SIG-M5 treated with dmso at 0.1 percent for 504 hours (cell line): ENCODE results near the gene CFAP97.
"Not testable (repeated sequence)": the region's sequence is repeated elsewhere in the genome, so short reads cannot be mapped to it uniquely, and the experiment has no call there.

Source experiments
- DNase-seq: peaks from one replicate; lab custom pipeline; 2025; ENCODE audit not compliant: unreplicated experiment; lab: John Stamatoyannopoulos, UW

The CFAP97 gene

DNA sequence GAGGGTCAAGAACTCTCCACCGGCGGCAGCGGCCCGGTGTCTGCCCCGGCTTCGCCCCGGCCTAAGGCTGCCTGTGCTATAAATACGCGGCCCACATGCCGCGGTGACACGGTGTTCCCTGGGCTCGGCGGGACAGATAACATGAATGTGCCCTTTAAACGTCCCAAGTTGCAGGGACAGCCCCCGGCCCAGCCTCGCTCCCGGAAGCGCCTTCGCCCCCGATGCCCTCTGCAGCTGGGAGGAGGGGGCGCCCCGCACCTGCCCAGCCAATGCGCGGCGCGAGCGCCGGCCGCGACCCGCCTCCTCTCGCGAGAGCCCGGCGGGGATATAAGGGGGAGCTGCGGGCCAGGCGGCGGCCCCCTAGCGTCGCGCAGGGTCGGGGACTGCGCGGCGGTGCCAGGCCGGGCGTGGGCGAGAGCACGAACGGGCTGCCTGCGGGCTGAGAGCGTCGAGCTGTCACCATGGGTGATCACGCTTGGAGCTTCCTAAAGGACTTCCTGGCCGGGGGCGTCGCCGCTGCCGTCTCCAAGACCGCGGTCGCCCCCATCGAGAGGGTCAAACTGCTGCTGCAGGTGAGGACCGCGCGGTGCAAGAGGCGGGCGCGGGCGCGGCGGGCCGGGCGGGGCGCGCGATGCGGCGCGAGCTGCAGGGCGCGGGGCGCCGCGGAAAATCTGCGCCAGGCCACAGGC lies 60.7 kb downstream of the CFAP97 start, which contains the start of gene SLC25A4:
Gene SLC25A4 (plus strand): TSS at position 355 of the 689 bp plus-strand sequence. CDS start 107 bp downstream, at position 462.
- peak; percentile 43 for DNase-seq

DNA sequence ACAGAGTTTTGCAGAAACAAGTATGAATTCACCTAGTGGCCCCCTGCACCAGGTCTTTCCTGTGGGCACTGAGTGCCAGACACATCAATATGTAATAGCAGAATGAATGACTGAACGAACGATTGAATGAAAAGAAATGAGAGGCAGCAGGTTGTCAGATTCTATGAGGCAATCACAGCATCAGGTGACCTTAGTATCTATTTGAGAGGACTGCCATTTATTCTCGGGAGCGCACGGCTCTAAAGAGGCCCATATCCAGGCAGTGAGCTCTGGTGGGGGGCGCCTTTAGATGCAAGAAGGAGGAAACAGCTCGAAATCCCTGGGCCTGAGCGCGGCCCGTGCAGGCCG lies 61.3 kb downstream of the CFAP97 start:
- no peak for DNase-seq

DNA sequence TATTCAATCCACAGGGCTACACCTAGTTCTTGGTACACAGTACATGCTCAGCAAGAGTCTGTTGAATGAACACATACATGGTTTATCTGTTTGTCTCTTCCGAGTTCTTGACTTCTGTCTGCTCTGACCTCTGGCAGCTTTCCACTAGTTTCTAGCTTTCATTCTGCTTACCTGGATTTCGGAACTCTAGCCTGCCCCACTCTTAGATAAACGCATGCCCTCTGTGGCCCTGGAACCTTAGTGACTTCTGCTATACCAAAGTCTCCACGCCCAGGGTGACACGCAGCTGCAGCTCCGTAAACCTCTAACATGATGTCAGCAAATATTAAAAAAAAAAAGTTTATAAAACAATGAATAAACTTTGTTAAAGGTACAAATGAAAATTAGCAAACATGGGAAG lies 62.0 kb downstream of the CFAP97 start:
- no peak for DNase-seq

DNA sequence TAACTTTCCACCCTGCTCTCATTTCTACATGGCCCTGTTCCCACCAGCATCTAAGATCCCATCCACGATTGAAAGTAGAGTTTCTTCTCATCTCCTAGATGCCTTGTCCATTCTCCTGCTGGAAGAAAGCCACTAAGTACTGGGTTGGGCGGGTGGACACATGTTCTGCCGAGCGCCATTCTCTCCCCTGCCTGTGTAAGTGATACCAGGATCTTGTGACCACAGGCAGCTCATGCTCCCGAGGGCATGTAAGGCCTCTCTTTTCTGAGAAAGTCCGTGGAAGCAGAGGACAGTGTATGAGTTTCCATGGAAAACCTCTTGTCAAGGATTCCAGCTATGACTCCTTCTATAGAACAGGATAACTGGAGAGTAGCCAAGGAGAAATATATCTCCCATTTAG lies 64.1 kb downstream of the CFAP97 start:
- DNase-seq = no peak

DNA sequence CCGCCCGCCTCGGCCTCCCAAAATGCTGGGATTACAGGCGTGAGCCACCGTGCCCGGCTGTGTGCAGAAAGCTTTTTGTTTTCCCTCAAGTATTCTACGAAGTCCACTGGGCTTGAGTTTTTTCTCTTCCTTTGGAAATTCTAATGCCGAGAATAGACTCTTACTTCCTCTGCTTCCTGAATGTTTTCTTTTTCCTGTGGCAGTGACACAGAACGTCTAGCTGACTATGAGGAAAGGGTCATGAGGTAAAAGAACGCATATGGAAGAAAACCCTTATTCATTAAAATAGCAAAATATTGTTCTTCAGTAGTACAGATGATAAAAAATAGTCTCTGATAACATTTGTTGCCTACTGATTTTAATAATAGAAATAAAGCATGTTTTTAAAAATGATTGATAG lies 65.6 kb downstream of the CFAP97 start:
- no peak for DNase-seq

DNA sequence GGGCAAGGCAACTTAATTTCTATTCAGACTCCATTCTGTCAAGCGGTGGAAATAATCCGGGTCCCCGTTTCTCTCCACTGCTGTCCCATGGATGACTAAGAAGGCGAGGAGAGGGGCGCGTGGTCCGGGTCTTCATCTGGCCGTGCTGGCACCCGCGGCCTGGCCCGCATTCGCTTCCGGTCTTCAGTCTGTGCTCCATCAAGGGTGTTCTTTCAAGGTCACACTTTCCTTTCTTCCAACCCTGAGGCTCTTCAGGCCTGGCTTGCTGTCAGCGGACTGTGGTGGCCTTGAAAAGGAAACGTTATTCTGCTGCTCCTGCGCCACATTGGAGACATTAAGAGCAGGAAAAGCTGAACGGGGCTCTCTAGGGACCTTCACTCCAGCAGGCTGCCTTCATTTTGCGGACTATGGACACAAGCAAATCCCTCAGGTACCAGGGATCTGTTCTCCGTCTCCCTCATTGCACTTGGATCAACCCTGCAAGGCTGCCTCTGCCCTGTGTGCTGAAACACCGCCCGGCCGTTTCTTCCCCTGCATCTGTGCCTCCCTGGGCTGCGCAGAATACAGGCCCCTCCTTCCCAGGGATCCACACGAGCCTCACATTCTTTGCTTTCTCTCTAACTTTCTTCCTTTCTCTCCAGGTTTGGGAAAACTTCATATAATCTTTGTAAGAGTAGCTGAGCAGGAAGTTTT lies 66.4 kb downstream of the CFAP97 start:
- DNase-seq = no peak

DNA sequence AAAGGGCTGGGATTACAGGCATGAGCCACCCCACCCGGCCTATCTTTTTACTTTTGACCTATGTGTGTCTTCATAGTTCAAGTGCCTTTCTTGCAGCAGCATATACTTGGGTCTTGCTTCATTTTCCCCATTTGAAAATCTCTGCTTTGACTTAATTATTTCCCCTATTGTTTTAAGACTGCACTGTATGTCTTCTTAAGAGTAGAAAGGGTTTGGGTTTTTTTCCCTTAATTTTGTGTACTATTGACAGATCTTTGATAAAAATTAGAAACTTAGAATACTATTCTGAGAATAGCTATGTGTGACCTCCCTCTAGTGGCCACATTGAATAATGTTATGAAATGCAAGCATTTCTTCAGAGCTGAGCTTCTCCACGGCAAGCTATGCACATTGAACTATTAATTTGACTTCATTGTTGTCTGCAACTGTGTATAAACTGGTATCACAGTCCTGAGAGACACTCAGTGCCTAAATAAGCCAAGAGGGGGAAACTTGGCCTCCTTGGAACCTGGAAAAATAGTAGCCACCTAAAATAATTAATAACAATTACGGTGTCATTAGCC lies 69.4 kb downstream of the CFAP97 start:
- peak; percentile 37 for DNase-seq

DNA sequence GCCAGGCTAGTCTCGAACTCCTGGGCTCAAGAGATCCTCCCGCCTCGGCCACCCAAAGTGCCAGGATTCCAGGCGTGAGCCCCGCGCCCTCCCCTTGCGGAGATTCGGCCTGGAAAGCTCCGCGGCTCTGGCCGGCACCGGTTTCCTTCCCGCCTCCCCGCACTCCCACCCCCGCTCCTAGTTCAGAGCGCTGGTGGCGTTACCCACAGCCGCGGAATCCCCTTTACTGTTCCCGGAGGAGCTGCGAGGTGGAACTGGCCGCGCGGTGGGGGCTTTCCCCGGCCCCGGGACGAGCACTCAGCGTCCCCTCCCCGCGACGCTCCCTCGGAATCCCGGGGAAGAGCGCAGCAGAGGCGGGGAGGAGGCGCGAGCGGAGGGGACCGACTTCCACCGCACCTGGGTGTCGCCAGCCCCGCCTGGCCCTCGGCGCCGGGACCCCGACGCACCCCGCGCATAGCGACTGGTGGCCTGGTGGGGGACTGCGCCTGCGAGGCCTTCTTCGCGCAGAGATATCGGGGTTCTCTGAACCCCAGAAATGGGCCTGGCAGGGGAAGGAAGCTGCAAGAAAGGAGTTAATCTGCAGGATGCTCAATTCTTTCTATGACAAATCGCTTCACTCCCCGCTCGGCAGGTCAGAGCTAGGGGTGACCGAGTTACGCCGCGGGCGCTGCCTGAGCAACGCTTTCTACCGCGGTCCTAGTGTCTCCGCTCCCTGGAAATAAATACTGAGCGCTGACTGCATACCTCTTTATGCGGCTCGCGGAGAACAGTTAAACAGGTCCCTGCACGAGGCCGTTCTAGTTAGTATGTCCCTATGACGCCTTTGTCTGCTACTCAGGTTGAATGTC lies 75.3 kb downstream of the CFAP97 start:
- DNase-seq = no peak

DNA sequence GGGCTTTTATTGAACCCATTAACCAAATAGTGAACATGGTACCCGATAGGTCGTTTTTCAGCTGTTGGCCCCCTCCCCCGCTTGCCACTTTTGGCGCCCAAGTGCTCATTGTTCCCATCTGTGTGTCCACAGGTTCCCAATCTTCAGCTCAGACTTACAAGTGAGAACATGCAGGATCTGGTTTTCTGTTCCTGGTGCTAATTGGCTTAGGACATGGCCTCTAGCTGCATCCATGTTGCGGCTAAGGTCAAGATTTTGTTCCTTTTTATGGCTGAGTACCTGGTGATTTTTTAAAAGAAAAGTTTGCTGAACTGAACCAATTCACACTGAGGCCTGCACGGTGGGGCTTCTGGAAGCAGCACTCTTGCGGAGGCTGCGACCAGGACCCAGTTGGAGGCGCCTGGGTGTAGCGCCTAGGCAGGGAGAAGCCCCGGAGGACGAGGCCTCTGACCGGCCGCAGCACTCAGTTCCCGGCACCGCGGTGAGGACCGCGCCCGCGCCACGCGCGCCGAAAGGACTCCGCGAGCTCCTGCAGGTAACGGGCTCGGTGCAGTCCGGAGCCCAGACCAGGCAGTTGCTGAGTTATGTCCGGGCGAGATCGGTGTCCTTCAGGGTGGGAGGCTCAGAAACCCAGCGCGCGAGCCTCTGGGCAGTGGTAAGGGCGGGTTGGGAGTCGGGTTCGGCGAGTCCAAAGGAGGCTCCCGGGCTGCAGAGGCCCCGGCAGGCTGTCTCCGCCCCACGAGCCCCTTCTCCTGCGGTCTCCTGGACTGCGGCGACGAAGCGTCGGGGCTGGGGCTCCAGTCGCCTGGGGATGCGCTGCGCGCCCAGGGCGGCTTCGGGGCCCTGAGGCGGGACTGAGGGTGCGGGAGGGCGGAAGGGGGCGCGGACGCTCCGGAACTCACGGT lies 76.5 kb downstream of the CFAP97 start:
- no peak for DNase-seq

DNA sequence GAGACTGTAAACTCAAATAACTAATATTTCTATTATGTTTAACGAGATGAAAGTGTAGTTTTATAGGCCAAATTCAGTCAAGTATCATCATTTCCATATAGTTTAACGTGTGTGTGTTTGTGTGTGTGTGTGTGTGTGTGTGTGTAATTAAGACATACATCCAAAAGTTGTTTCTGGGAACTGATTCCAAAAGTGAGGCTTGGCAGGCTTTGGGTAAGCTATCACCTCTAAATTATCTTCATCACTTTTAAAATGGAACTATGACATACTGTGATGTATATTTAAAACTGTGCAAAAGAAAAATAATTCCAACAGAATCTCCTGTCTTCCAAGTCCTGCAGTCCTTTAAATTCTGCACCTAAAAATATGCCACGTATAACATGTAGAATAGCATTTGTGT lies 79.8 kb downstream of the CFAP97 start:
- no peak for DNase-seq

DNA sequence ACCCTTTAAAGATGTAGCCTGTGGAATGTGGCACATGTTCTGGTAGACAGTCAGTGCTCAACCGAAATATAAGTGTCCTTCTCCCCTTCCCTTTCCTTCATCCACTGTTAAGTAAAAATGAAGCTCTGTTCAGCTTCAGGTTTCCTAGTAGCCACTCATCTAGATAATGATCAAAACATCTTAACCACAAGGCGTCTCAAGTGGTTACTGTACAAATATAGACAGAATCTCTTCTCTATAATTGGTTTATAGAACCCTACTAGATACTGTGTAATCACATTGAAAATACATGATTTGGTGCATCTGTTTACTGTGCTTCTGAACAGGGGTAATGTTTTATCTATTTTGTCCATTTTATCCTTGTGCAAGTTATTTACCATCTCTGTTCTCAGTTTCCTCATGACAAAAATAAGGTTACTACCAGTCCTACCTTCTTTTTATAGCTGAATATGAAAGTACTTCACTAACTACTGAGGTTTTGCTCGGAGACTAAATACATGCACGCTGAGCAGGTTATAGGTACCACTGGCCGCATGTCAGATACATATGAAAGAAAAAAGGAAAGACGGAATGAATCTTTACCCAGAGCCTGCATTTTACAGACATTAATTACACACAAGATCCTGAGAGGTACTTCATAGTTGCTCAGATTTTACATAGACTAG lies 81.0 kb downstream of the CFAP97 start:
- no peak for DNase-seq

DNA sequence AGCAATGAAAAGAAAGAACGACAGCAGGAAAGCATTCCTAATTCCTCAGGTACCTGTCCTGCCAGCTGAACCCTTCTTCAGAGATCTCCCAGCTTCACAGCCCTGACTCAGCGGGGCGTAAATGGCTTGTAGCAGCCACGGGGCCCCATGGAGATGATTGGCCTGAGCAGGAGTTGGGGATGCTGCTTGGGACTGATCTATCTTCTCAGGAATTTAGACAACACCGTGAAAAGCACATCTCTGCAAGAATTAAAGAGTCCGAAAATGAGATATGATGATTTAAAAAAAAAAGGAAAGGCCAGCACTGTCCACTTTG lies 83.2 kb downstream of the CFAP97 start:
- no peak for DNase-seq

DNA sequence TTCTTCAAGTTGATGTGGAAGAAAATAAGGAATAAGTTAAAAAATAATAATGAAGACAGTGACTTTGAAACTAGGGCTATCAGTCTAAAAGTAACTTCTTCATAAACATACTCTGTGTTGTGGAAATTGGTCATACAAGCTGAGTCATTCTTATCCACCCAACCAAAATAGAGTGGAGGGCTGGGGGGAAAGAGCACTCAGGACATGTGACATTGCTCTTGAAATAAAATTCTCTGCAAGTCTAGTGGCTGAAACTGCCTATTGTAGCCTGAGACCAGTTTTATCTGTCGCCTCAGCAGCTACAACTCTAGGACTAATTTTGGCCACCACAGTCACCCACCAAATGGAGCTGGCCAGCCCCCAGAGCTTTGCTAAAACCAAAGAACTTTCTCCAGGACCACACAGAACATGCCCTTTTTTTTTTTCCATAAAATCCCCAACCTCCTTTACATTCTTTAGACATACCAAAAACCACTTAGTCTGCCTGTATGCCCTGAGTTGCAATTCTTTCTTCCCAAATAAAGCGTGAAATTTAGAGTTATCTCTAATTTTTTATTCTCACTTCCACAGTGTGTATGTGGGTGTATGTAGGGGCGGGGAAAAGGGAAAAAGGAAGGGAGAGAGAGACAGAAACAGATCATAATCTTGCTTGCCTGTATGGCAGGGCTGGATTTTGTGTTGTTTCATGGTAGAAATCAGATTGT lies 83.7 kb downstream of the CFAP97 start:
- no peak for DNase-seq

DNA sequence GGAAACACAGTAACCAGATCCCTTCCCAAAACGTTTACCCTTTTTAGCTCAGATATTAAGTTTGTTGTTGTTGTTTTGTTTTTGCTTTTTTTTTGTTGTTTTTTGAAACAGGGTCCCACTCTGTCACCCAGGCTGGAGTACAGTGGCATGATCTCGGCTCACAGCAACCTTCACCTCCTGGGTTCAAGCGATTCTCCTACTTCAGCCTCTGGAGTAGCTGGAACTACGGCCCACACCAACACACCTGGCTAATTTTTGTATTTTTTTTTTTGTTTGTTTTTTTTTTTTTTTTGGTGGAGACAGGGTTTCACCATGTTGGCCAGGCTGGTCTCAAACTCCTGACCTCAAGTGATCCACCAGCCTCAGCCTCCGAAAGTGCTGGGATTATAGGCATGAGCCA lies 84.3 kb downstream of the CFAP97 start:
- DNase-seq = not testable (repeated sequence)

DNA sequence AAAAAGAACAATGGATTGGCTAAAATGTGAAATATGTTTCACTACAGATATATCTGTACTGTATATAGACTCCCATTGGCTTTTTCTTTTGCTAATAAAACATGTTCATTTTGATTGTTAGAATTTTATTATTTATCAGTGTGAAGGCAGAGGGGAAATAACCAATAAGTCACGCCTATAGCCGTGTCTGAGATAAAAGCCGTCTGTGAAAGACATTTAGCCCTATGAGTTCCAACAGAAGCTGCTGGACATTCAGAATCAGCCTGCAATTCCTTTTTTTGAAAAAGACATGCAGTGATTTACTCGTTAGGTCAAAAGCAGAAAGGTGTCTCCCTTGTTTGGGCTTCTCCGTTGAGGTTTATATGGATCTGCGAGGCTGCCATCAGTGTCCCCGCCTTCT lies 84.9 kb downstream of the CFAP97 start:
- DNase-seq = no peak

DNA sequence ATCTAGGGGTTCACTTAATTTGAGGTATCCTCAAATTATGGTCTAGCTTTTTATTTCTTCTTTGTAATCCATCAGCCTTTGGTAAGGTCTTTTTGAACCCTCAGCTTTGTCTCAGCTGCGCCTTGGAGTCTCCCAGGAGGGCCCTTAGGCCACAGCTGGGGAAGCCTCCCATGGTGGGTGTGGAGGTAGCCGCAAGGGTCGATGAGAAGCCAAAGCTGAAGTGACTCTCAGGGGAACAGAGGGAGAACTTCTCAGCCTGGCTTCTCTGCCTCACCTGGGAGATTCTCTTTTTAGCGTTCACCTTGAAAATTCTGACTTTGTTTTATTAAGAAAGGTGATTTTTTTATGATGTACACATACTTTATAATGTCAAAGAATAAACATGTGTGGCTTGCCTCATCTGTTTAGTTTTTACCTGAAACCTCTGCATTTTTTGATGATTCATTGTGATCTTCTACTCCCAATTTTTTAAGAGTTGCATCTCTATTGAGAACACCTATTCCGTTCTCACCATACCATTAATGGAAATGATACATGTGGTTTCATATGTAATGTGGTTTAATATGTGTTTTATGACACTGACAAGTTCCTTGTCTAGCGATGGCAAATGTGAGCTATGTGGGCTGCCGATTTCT lies 86.4 kb downstream of the CFAP97 start:
- no peak for DNase-seq

DNA sequence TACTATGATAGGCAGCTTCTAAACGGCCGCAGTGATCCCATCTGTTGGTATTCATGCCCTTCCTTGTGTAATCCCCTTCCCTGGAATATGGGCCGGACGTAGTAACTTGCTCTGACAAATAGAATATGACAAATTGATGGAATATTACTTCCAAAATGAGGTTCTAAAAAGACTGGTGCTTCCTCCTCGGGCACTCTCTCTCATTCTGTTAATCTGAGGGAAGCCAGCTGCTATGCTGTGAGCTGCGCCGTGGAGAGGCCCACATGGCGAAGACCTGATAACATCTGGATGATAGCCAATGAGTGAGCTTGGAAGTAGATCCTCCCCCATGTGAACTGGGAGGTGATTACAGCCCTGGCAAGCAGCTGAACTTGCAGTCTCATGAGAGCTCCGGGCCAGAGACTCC lies 88.0 kb downstream of the CFAP97 start:
- DNase-seq = no peak

DNA sequence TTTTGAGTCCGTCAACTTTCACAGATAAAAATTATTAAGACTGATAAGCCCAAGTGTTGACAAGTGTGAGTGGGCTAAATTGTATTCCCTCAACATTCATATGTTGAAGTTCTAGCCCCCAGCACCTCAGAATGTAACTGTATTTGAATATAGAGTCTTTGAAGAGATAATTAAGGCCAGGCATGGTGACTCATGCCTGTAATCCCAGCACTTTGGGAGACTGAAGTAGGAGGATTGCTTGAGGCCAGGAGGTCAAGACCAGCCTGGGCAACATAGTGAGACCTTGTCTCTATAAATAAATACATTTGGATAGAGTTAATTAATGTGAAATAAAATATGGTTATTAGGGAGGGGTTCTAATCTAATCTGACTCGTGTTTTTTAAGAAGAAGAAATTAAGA lies 90.5 kb downstream of the CFAP97 start:
- no peak for DNase-seq

DNA sequence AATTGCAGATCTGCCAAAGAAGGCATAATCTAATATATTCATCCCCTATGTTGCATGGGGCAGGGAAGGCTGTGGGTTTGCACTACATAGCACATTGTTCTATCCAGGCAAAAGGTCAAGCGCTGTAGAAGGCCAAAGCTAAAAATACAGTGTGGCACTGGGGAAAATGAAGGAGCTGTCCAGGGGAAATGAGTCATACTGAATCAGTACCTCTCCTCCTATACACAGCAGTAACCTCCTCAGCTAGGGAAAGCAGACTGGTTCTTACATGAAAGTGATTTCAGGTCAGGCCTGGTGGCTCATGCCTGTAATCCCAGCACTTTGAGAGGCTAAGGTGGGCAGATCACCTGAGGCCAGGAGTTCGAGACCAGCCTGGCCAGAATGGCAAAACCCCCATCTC lies 91.7 kb downstream of the CFAP97 start:
- peak; percentile 7 for DNase-seq
